ENCODE measurements around the gene NSUN6. TPM values are rescaled to one million over a fixed set of nuclear protein-coding genes. Genes with fewer than 3 reads are reported as not detected.

The NSUN6 gene
- total and polyA plus RNA-seq, 10 of the 15 experiments (the other 5 are each of a cell fraction or from before 2014, with no cell fraction given) = 10.2 to 25.0 (median 15.6) TPM

- TF ChIP-seq ZNF592 (IDR thresholded peaks at IDR 0.05) (no peak), RELA (IDR thresholded peaks at IDR 0.05; ENCODE audit: borderline replicate concordance, partially characterized antibody) (no peak), NBN (IDR thresholded peaks at IDR 0.05) (no peak), CEBPZ (IDR thresholded peaks at IDR 0.05; ENCODE audit: low read depth, low read length) (no peak), IRF3 (IDR thresholded peaks at IDR 0.05) (no peak), CBX5 (IDR thresholded peaks at IDR 0.05; ENCODE audit: low read depth) (no peak), ETV6 (conservative IDR thresholded peaks at IDR 0.05 in 1 of 2, IDR thresholded peaks at IDR 0.05 in 1 of 2; ENCODE audit: borderline replicate concordance in 1 of 2, low read depth in 1 of 2) (no peak), RCOR1 (conservative IDR thresholded peaks at IDR 0.05; ENCODE audit: low read depth, low read length) (no peak), PAX5 (IDR thresholded peaks at IDR 0.05; ENCODE audit: borderline replicate concordance, low read depth, low read length) (no peak), KAT2A (conservative IDR thresholded peaks at IDR 0.05; ENCODE audit: control insufficient read depth, low read depth, low read length) (no peak), PKNOX1 (IDR thresholded peaks at IDR 0.05) (no peak), IKZF2 (IDR thresholded peaks at IDR 0.05) (no peak), REST (IDR thresholded peaks at IDR 0.05; ENCODE audit: low read depth, low read length) (no peak), NR2C1 (IDR thresholded peaks at IDR 0.05) (no peak), KDM1A (IDR thresholded peaks at IDR 0.05; ENCODE audit: borderline replicate concordance) (no peak), NFYA (IDR thresholded peaks at IDR 0.05; ENCODE audit: borderline replicate concordance, low read depth, low read length) (no peak)
These were observed 33.0 kb upstream of the NSUN6 start (continued) for GRCh38 chr10:18684416-18684815.

Measured in GM12878 (cell line).